OCI-LY7 (cell line): ENCODE results near the gene PITHD1. TPM values are rescaled to one million over a fixed set of nuclear protein-coding genes. Genes with fewer than 3 reads are reported as not detected.

Source experiments
- BruUV-seq: library from RNA; stranded (reverse); fragments of 400-500 nt; replicated peaks from 2 replicates; lab custom pipeline; 2021; lab: Mats Ljungman, UMichigan
- CTCF ChIA-PET: fragments of 300-600 bp; sonication (Branson Sonifier 250); formaldehyde crosslinking; loops from one replicate; lab custom pipeline; 2022; ENCODE audit warnings: antibody characterized with exemption; ENCODE audit not compliant: unreplicated experiment; lab: Charles Lee
- POLR2A ChIA-PET: fragments of 300-600 bp; sonication (Branson Sonifier 250); formaldehyde crosslinking; loops from one replicate; lab custom pipeline; 2022; ENCODE audit warnings: antibody characterized with exemption; lab: Charles Lee
- DNase-seq: peaks from one replicate; pipeline ENCODE4 v3.0.0-alpha.2; 2015; ENCODE audit warnings: low spot score
- H2AFZ ChIP-seq: fragments of 200-600 bp; sonication (generic), shearing (Covaris generic); 2 replicates; pipeline ENCODE4 v1.6.1; 2014; ENCODE audit warnings: mild to moderate bottlenecking, antibody characterized with exemption, low read length, moderate library complexity
- H3K27ac ChIP-seq: fragments of 200-600 bp; sonication (generic); 2 replicates; pipeline ENCODE4 v1.5.1; 2014; ENCODE audit warnings: mixed run types, low read depth, mild to moderate bottlenecking, moderate library complexity, low read length, inconsistent platforms; ENCODE audit not compliant: poor library complexity, severe bottlenecking
- H3K36me3 ChIP-seq: fragments of 200-600 bp; sonication (generic); 2 replicates; pipeline ENCODE4 v1.6.1; 2014; ENCODE audit warnings: mild to moderate bottlenecking, antibody characterized with exemption, low read length, moderate library complexity, mixed read lengths; ENCODE audit not compliant: insufficient read depth
- H3K4me1 ChIP-seq: fragments of 200-600 bp; sonication (generic); 2 replicates; pipeline ENCODE4 v1.5.1; 2014; ENCODE audit warnings: mild to moderate bottlenecking, low read length; ENCODE audit not compliant: insufficient read depth, poor library complexity, severe bottlenecking
- H3K4me2 ChIP-seq: fragments of 200-600 bp; sonication (generic); 2 replicates; pipeline ENCODE4 v1.6.1; 2014; ENCODE audit warnings: mild to moderate bottlenecking, low read length
- H3K4me3 ChIP-seq: fragments of 200-600 bp; sonication (generic); 2 replicates; pipeline ENCODE4 v1.5.1; 2014; ENCODE audit warnings: mild to moderate bottlenecking, low read depth, low read length; ENCODE audit not compliant: poor library complexity, severe bottlenecking
- H3K79me2 ChIP-seq: fragments of 200-600 bp; sonication (generic); 2 replicates; pipeline ENCODE4 v1.6.1; 2016; ENCODE audit warnings: low read depth, mild to moderate bottlenecking, low read length, moderate library complexity, mixed read lengths; ENCODE audit not compliant: insufficient read depth
- H3K9me2 ChIP-seq: fragments of 200-600 bp; sonication (generic); 2 replicates; pipeline ENCODE4 v1.6.1; 2016; ENCODE audit warnings: mild to moderate bottlenecking, low read length, mixed read lengths; ENCODE audit not compliant: insufficient read depth
- H3K9me3 ChIP-seq: fragments of 200-600 bp; sonication (generic); 2 replicates; pipeline ENCODE4 v1.6.1; 2014; ENCODE audit warnings: mild to moderate bottlenecking, mixed run types, low read length, mixed read lengths
- H4K20me1 ChIP-seq: fragments of 200-600 bp; sonication (generic); 2 replicates; pipeline ENCODE4 v1.6.1; 2014; ENCODE audit warnings: mild to moderate bottlenecking, antibody characterized with exemption, low read length, moderate library complexity, mixed read lengths; ENCODE audit not compliant: insufficient read depth
- CTCF ChIP-seq: fragments of 200-600 bp; sonication (generic); conservative IDR thresholded peaks from 2 replicates; pipeline ENCODE4 v1.5.1; 2014; ENCODE audit warnings: mild to moderate bottlenecking, antibody characterized with exemption, low read length, moderate library complexity, mixed read lengths
- EZH2phosphoT487 ChIP-seq: fragments of 200-600 bp; sonication (generic); IDR thresholded peaks from 2 replicates; pipeline ENCODE4 v1.6.1; 2018; ENCODE audit warnings: low read depth, borderline replicate concordance, mild to moderate bottlenecking, mixed run types, antibody characterized with exemption, low read length, moderate library complexity, mixed read lengths
- intact Hi-C: fragments of 100-400 bp; cut with micrococcal nuclease; formaldehyde crosslinking; loops from one replicate; pipeline ENCODE4 v1.10.0; 2022; ENCODE audit not compliant: unreplicated experiment
- total RNA-seq, 2 experiments: library from RNA; depleted of rRNA in 1 of 2; stranded (reverse); fragments of >200 nt in 1 of 2; shearing (Covaris generic) in 1 of 2; gene quantifications; 2 replicates each; pipeline ENCODE4 v1.2.3, GENCODE V29; 2014 to 2022

PITHD1 gene
- total RNA-seq, 2 experiments from 2014 or later, result 63.6 to 89.9 TPM

GRCh38 chr1:23799570-23800399 is 21.6 kb downstream of the PITHD1 start:
- peaks cover 22% of the 10 kb centered on the region for H3K4me1 ChIP-seq
- peak overlapping the region; percentile 74 for H3K4me2 ChIP-seq
- no peak overlapping the region for H3K27ac ChIP-seq
- DNase-seq, result no peak
- intact Hi-C loops, result no loop called here
- H3K36me3 ChIP-seq, result peaks cover 36% of the 10 kb centered on the region
- H3K79me2 ChIP-seq, result no peaks in the 10 kb centered on the region
- CTCF ChIA-PET, result no interaction called here
- no peaks in the 10 kb centered on the region for H3K9me2 ChIP-seq
- TF ChIP-seq EZH2phosphoT487 (no peak), CTCF (no peak)
- no peaks in the 10 kb centered on the region for H4K20me1 ChIP-seq
- BruUV-seq, result no TSS peak
- peak overlapping the region; percentile 76 for H3K4me3 ChIP-seq
- POLR2A ChIA-PET, result interaction anchor here (0.6 to 1.5 kb wide), 5 partner anchors 24 to 227 kb away, joined by 3 read pairs; no protein-coding TSS in a partner anchor
- no peak overlapping the region for H2AFZ ChIP-seq
- H3K9me3 ChIP-seq, result no peaks in the 10 kb centered on the region

- intact Hi-C loops, result no loop called here
- no peaks in the 10 kb centered on the region for H4K20me1 ChIP-seq
- no TSS peak for BruUV-seq
- peak within 1 kb of the TSS; percentile 32 for H3K27ac ChIP-seq
- peak within 1 kb of the TSS; percentile 53 for H2AFZ ChIP-seq
- ChIA-PET CTCF (interaction anchor here (0.6 kb wide), 1 partner anchor 38 kb away, joined by 3 read pairs; no protein-coding TSS in a partner anchor), POLR2A (interaction anchor here (0.5 to 1.6 kb wide), 11 partner anchors 11 to 305 kb away, joined by 3 to 6 read pairs (median 3); no protein-coding TSS in a partner anchor)
- H3K9me2 ChIP-seq, result no peaks in the 10 kb centered on the region
- no peaks in the 10 kb centered on the region for H3K9me3 ChIP-seq
- TF ChIP-seq CTCF (no peak), EZH2phosphoT487 (no peak)
- H3K4me3 ChIP-seq, result peak within 1 kb of the TSS; percentile 76
- no peaks in the 10 kb centered on the region for H3K79me2 ChIP-seq
- H3K36me3 ChIP-seq, result peaks cover 31% of the 10 kb centered on the region
- DNase-seq, result peak; percentile 96
- peaks cover 24% of the 10 kb centered on the region for H3K4me1 ChIP-seq
- H3K4me2 ChIP-seq, result peak within 1 kb of the TSS; percentile 89
Observed at GRCh38 chr1:23800400-23801337, 22.5 kb downstream of the PITHD1 start, which contains the start of gene GALE. GALE (minus strand) TSS chr1:23800754; CDS start chr1:23799007, 1,747 bp downstream.
